H9 (cell line): ENCODE measurements around the gene OARD1. TPM values are rescaled to one million over a fixed set of nuclear protein-coding genes. Genes with fewer than 3 reads are reported as not detected.

ENCODE experiments used
- DNase-seq: peaks from one replicate; pipeline ENCODE4 v3.0.0-alpha.2; 2017
- H2AFZ ChIP-seq: one replicate; pipeline ENCODE4 v1.6.1; 2013; ENCODE audit warnings: mild to moderate bottlenecking, low read length, control low read depth, moderate library complexity
- H2AK5ac ChIP-seq: 2 replicates; pipeline ENCODE4 v1.6.1; 2013; ENCODE audit warnings: low read length, control low read depth, mixed read lengths; ENCODE audit not compliant: insufficient read length
- H2BK120ac ChIP-seq: one replicate; pipeline ENCODE4 v1.6.1; 2013; ENCODE audit warnings: low read depth, mild to moderate bottlenecking, low read length, control low read depth, inconsistent platforms; ENCODE audit not compliant: poor library complexity, severe bottlenecking
- H2BK12ac ChIP-seq: 2 replicates; pipeline ENCODE4 v1.6.1; 2013; ENCODE audit warnings: low read length, control low read depth, mixed read lengths, low read depth; ENCODE audit not compliant: insufficient read length
- H2BK15ac ChIP-seq: 2 replicates; pipeline ENCODE4 v1.6.1; 2013; ENCODE audit warnings: low read depth, low read length, control low read depth
- H2BK20ac ChIP-seq: one replicate; pipeline ENCODE4 v1.6.1; 2013; ENCODE audit warnings: low read depth, mild to moderate bottlenecking, low read length, control low read depth, inconsistent platforms; ENCODE audit not compliant: poor library complexity, severe bottlenecking
- H2BK5ac ChIP-seq: 2 replicates; pipeline ENCODE4 v1.6.1; 2013; ENCODE audit warnings: low read length, control low read depth, mixed read lengths; ENCODE audit not compliant: insufficient read length
- H3K14ac ChIP-seq: 2 replicates; pipeline ENCODE4 v1.6.1; 2013; ENCODE audit warnings: low read length, control low read depth; ENCODE audit not compliant: insufficient read depth
- H3K18ac ChIP-seq: 2 replicates; pipeline ENCODE4 v1.6.1; 2013; ENCODE audit warnings: low read depth, mild to moderate bottlenecking, mixed read lengths, low read length, control low read depth; ENCODE audit not compliant: insufficient read length
- H3K23ac ChIP-seq: 2 replicates; pipeline ENCODE4 v1.6.1; 2013; ENCODE audit warnings: low read length, control low read depth, mixed read lengths, low read depth; ENCODE audit not compliant: insufficient read length
- H3K23me2 ChIP-seq: 2 replicates; pipeline ENCODE4 v1.6.1; 2013; ENCODE audit warnings: low read depth, mild to moderate bottlenecking, mixed read lengths, low read length, control low read depth; ENCODE audit not compliant: insufficient read length, poor library complexity, severe bottlenecking
- H3K27ac ChIP-seq: 2 replicates; pipeline ENCODE4 v1.5.1; 2013; ENCODE audit warnings: low read length, control low read depth, mixed read lengths, low read depth; ENCODE audit not compliant: insufficient read length
- H3K27me3 ChIP-seq: 2 replicates; pipeline ENCODE4 v1.6.1; 2013; ENCODE audit warnings: low read length, control low read depth, inconsistent platforms; ENCODE audit not compliant: insufficient read depth
- H3K4ac ChIP-seq: 2 replicates; pipeline ENCODE4 v1.6.1; 2013; ENCODE audit warnings: low read depth, mild to moderate bottlenecking, control low read depth, inconsistent platforms, low read length, moderate library complexity
- H3K4me1 ChIP-seq: 2 replicates; pipeline ENCODE4 v1.6.1; 2013; ENCODE audit warnings: low read length, control low read depth, inconsistent platforms; ENCODE audit not compliant: insufficient read depth
- H3K4me2 ChIP-seq: 2 replicates; pipeline ENCODE4 v1.6.1; 2013; ENCODE audit warnings: low read length, control low read depth, mixed read lengths; ENCODE audit not compliant: insufficient read length, insufficient read depth
- H3K56ac ChIP-seq: 2 replicates; pipeline ENCODE4 v1.6.1; 2013; ENCODE audit warnings: low read depth, mild to moderate bottlenecking, mixed read lengths, low read length, control low read depth; ENCODE audit not compliant: insufficient read length
- H3K79me1 ChIP-seq: 2 replicates; pipeline ENCODE4 v1.6.1; 2013; ENCODE audit warnings: low read depth, mild to moderate bottlenecking, moderate library complexity, low read length, control low read depth, inconsistent platforms; ENCODE audit not compliant: insufficient read depth, poor library complexity, severe bottlenecking
- H3K79me2 ChIP-seq: 2 replicates; pipeline ENCODE4 v1.6.1; 2013; ENCODE audit warnings: low read length, control low read depth, inconsistent platforms; ENCODE audit not compliant: insufficient read depth
- H3K9ac ChIP-seq: 2 replicates; pipeline ENCODE4 v1.6.1; 2013; ENCODE audit warnings: low read length, control low read depth, mixed read lengths; ENCODE audit not compliant: insufficient read length; ENCODE audit errors: extremely low read depth
- H3K9me3 ChIP-seq: one replicate; pipeline ENCODE4 v1.6.1; 2013; ENCODE audit warnings: low read depth, low read length, inconsistent platforms; ENCODE audit not compliant: control insufficient read depth
- H3T11ph ChIP-seq: one replicate; pipeline ENCODE4 v1.6.1; 2013; ENCODE audit warnings: mild to moderate bottlenecking, low read length, control low read depth, inconsistent platforms
- H4K20me1 ChIP-seq: one replicate; pipeline ENCODE4 v1.6.1; 2013; ENCODE audit not compliant: control insufficient read depth, insufficient read length, insufficient read depth
- H4K5ac ChIP-seq: 2 replicates; pipeline ENCODE4 v1.6.1; 2013; ENCODE audit warnings: low read depth, mild to moderate bottlenecking, mixed read lengths, low read length, control low read depth; ENCODE audit not compliant: insufficient read length
- H4K8ac ChIP-seq: replicated peaks from 2 replicates; pipeline ENCODE4 v1.6.1; 2013; ENCODE audit warnings: low read length, control low read depth, mixed read lengths, low read depth; ENCODE audit not compliant: insufficient read length
- H4K91ac ChIP-seq: 2 replicates; pipeline ENCODE4 v1.6.1; 2013; ENCODE audit warnings: low read depth, mild to moderate bottlenecking, moderate library complexity, mixed read lengths, low read length, control low read depth; ENCODE audit not compliant: insufficient read length
- H3K27ac Mint-ChIP-seq, 3 experiments: 2 replicates in 2 of 3; 3 replicates in 1 of 3; pipeline ENCODE4 v1.8.0; 2020 to 2021; ENCODE audit warnings: mixed read lengths in 3 of 3, mild to moderate bottlenecking in 1 of 3, moderate library complexity in 1 of 3
- H3K27me3 Mint-ChIP-seq: 2 replicates; pipeline ENCODE4 v1.8.0; 2021; ENCODE audit warnings: low read depth, mild to moderate bottlenecking, moderate library complexity, mixed read lengths
- H3K36me3 Mint-ChIP-seq, 3 experiments: 2 replicates in 2 of 3; 3 replicates in 1 of 3; pipeline ENCODE4 v1.8.0; 2020 to 2021; ENCODE audit warnings: low read depth in 3 of 3, mixed read lengths in 3 of 3; ENCODE audit not compliant: insufficient read depth in 1 of 3
- H3K4me1 Mint-ChIP-seq, 2 experiments: 2 replicates each; pipeline ENCODE4 v1.8.0; 2020; ENCODE audit warnings: mixed read lengths in 2 of 2
- H3K4me3 Mint-ChIP-seq, 2 experiments: 2 replicates in 1 of 2; 3 replicates in 1 of 2; pipeline ENCODE4 v1.8.0; 2020 to 2021; ENCODE audit warnings: mild to moderate bottlenecking in 2 of 2, mixed read lengths in 2 of 2, moderate library complexity in 1 of 2
- H3K9me3 Mint-ChIP-seq, 2 experiments: 2 replicates in 1 of 2; 3 replicates in 1 of 2; pipeline ENCODE4 v1.8.0; 2020; ENCODE audit warnings: mild to moderate bottlenecking in 2 of 2, mixed read lengths in 2 of 2, moderate library complexity in 1 of 2
- WGBS: extraction: QIAGEN DNeasy Blood & Tissue Kit; methylation state at CpG from one replicate; pipeline ENCODE4 v1.1.7; 2013; ENCODE audit warnings: missing lambda C conversion rate, low lambda C conversion rate, mixed read lengths; ENCODE audit not compliant: insufficient read length; ENCODE audit errors: extremely low coverage; 5-methylcytosine and 5-hydroxymethylcytosine counted together
- total RNA-seq: library from RNA; stranded (reverse); gene quantifications from 2 replicates; pipeline ENCODE4 v1.2.1, GENCODE V29; 2021
- TF ChIP-seq, protein P1 (sequence below): fragments of 200-600 bp; sonication (generic); conservative IDR thresholded peaks from 3 replicates; pipeline ENCODE4 v1.8.0; 2021; ENCODE audit warnings: antibody characterized with exemption, mild to moderate bottlenecking

Gene OARD1
- total RNA-seq, 1 experiment from 2014 or later, result 36.6 TPM

DNA sequence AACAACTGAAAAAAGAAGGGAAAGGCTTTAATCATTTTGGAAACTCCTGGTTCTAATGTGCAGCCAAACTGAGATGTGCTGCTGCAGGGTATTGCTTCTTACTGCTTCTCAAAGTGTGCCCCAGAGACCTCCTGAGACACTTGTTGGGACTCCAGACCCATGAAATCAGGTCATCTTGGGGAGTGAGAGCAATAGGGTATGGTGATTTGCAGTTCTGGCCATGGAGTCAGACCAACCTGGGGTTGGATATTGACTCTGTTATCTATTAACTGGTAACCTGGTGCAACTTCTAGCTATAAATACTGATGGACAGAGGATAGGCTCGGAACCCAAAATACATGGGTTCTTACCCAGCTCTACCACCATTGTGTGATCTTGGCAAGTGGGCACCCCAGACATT, 26.1 kb downstream of the OARD1 start:
- Histone ChIP-seq H3K9ac (no peak overlapping the region), H3K79me2 (no peaks in the 10 kb centered on the region), H2AK5ac (no peak overlapping the region), H2AFZ (no peak overlapping the region), H4K5ac (no peak overlapping the region), H2BK12ac (no peak overlapping the region), H3K56ac (no peak overlapping the region), H2BK120ac (no peak overlapping the region), H3K23ac (no peak overlapping the region), H3K27ac (no peak overlapping the region), H3K4me2 (no peak overlapping the region), H3K9me3 (no peaks in the 10 kb centered on the region), H2BK15ac (no peak overlapping the region), H4K20me1 (no peaks in the 10 kb centered on the region), H2BK5ac (no peak overlapping the region), H3K4ac (no peak overlapping the region), H4K91ac (no peak overlapping the region), H3K14ac (no peak overlapping the region), H3K23me2 (no peaks in the 10 kb centered on the region), H3K4me1 (peaks cover 3% of the 10 kb centered on the region; the same call in 1 of the 2 replicates), H3K18ac (no peak overlapping the region), H3K79me1 (no peaks in the 10 kb centered on the region), H2BK20ac (no peak overlapping the region), H4K8ac (no peak overlapping the region), H3K27me3 (no peaks in the 10 kb centered on the region), H3T11ph (no peak overlapping the region)
- WGBS, result no CpG with 5 or more reads among the region's 1 CpG
- DNase-seq, result no peak
- H3K27me3 Mint-ChIP-seq, result no peaks in the 10 kb centered on the region; the same call in 1 of the 2 replicates
- TF ChIP-seq, protein P1, sequence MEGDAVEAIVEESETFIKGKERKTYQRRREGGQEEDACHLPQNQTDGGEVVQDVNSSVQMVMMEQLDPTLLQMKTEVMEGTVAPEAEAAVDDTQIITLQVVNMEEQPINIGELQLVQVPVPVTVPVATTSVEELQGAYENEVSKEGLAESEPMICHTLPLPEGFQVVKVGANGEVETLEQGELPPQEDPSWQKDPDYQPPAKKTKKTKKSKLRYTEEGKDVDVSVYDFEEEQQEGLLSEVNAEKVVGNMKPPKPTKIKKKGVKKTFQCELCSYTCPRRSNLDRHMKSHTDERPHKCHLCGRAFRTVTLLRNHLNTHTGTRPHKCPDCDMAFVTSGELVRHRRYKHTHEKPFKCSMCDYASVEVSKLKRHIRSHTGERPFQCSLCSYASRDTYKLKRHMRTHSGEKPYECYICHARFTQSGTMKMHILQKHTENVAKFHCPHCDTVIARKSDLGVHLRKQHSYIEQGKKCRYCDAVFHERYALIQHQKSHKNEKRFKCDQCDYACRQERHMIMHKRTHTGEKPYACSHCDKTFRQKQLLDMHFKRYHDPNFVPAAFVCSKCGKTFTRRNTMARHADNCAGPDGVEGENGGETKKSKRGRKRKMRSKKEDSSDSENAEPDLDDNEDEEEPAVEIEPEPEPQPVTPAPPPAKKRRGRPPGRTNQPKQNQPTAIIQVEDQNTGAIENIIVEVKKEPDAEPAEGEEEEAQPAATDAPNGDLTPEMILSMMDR, result no peak
- H3K4me1 Mint-ChIP-seq, result peaks cover 6 to 15% of the 10 kb centered on the region in 2 experiments; a peak in 3 of 4 replicates
- H3K36me3 Mint-ChIP-seq, result no peaks in the 10 kb centered on the region; a peak in 1 of 7 replicates
- no peak overlapping the region for H3K27ac Mint-ChIP-seq
- no peak overlapping the region for H3K4me3 Mint-ChIP-seq
- H3K9me3 Mint-ChIP-seq, result no peaks in the 10 kb centered on the region
